HepG2 (cell line): ENCODE measurements around the gene NCOA3. TPM values are rescaled to one million over a fixed set of nuclear protein-coding genes. Genes with fewer than 3 reads are reported as not detected.

Experiments used
- ATAC-seq: fragments of 200-7000 bp; cut with Tn5 transposase; 3 replicates; pipeline ENCODE4 v1.9.1; 2020; ENCODE audit warnings: mild to moderate bottlenecking, moderate library complexity
- BruUV-seq: library from RNA; stranded (reverse); fragments of 400-500 nt; replicated peaks from 2 replicates; lab custom pipeline; 2021; lab: Mats Ljungman, UMichigan
- CTCF ChIA-PET: fragments of 300-600 bp; formaldehyde crosslinking; extraction: SDS; loops from one replicate; lab custom pipeline; 2021; ENCODE audit warnings: low total read pairs, inconsistent platforms, low intra/inter-chr PET ratio; lab: Yijun Ruan, JAX
- POLR2A ChIA-PET: fragments of 350-600 bp; sonication (Branson Sonifier 250); formaldehyde crosslinking; loops from one replicate; lab custom pipeline; 2020; ENCODE audit warnings: antibody characterized with exemption, inconsistent platforms; lab: Yijun Ruan, JAX
- DNase-seq: peaks from one replicate; pipeline ENCODE4 v3.0.0-alpha.2; 2015; ENCODE audit warnings: low spot score
- FAIRE-seq: peaks from 3 replicates; lab custom pipeline; 2011; peaks lifted over from hg19 to GRCh38; lab: Jason Lieb, UNC
- H2AFZ ChIP-seq: one replicate; pipeline ENCODE4 v1.6.1; 2011; ENCODE audit warnings: low read length, inconsistent platforms
- H3K27ac ChIP-seq: fragments of 300-600 bp; 3 replicates; pipeline ENCODE4 v1.8.0; 2011; ENCODE audit warnings: mixed run types, mild to moderate bottlenecking, mixed read lengths, low read length, inconsistent platforms; ENCODE audit not compliant: insufficient read depth; ENCODE audit errors: extremely low read length
- H3K27me3 ChIP-seq, 2 experiments: fragments of 200-600 bp in 1 of 2; 2 replicates in 1 of 2; 3 replicates in 1 of 2; pipeline versions ENCODE4 v1.6.0 to v1.8.0; 2011; ENCODE audit warnings: low read length in 2 of 2, mild to moderate bottlenecking in 2 of 2, moderate library complexity in 2 of 2, inconsistent platforms in 1 of 2; ENCODE audit not compliant: insufficient read depth in 2 of 2, control insufficient read depth in 1 of 2
- H3K36me3 ChIP-seq, 2 experiments: fragments of 200-600 bp in 1 of 2; replicated peaks in 1 of 2; 2 replicates in 1 of 2; 3 replicates in 1 of 2; pipeline versions ENCODE4 v1.5.1 to v1.8.0; 2011; ENCODE audit warnings: low read length in 2 of 2, inconsistent platforms in 1 of 2; ENCODE audit not compliant: insufficient read depth in 2 of 2, control insufficient read depth in 1 of 2
- H3K4me1 ChIP-seq: 2 replicates; pipeline ENCODE4 v1.5.1; 2012; ENCODE audit warnings: low read length, inconsistent platforms; ENCODE audit not compliant: insufficient read depth
- H3K4me2 ChIP-seq: 2 replicates; pipeline ENCODE4 v1.6.0; 2011; ENCODE audit warnings: low read depth, low read length, inconsistent platforms
- H3K4me3 ChIP-seq, 3 experiments: fragments of 200-600 bp in 1 of 3; sonication (generic), shearing (Covaris generic) in 1 of 3; replicated peaks in 1 of 3; 2 replicates each; pipeline ENCODE4 v1.5.1; 2011 to 2016; ENCODE audit warnings: low read length in 3 of 3, inconsistent platforms in 2 of 3, low read depth in 2 of 3, mild to moderate bottlenecking in 2 of 3, control low read depth in 1 of 3, mixed read lengths in 1 of 3; ENCODE audit not compliant: insufficient read depth in 1 of 3
- H3K79me2 ChIP-seq: one replicate; pipeline ENCODE4 v1.6.1; 2011; ENCODE audit warnings: low read length, inconsistent platforms; ENCODE audit not compliant: insufficient read depth
- H3K9ac ChIP-seq: 2 replicates; pipeline ENCODE4 v1.6.0; 2011; ENCODE audit warnings: mild to moderate bottlenecking, low read depth, low read length, inconsistent platforms; ENCODE audit not compliant: insufficient read depth
- H3K9me3 ChIP-seq: 2 replicates; pipeline ENCODE4 v1.5.1; 2012; ENCODE audit warnings: mild to moderate bottlenecking, low read length
- H4K20me1 ChIP-seq: 2 replicates; pipeline ENCODE4 v1.6.0; 2011; ENCODE audit warnings: inconsistent platforms, mild to moderate bottlenecking, low read length, moderate library complexity; ENCODE audit not compliant: insufficient read depth
- DRAP1 ChIP-seq: IDR thresholded peaks from 2 replicates; pipeline ENCODE4 v1.6.1; 2016; ENCODE audit warnings: missing genetic modification reagents, missing compliant biosample characterization
- HNF1A ChIP-seq, 2 experiments: sonication (generic) in 1 of 2; formaldehyde crosslinking in 1 of 2; IDR thresholded peaks; 2 replicates each; pipeline versions ENCODE4 v1.4.0 to v1.6.1; 2016 to 2020; ENCODE audit warnings: borderline replicate concordance in 1 of 2, low read depth in 1 of 2, mild to moderate bottlenecking in 1 of 2, missing genetic modification reagents in 1 of 2
- IKZF1 ChIP-seq: fragments of 450-650 bp; IDR thresholded peaks from 2 replicates; pipeline ENCODE4 v1.7.1; 2016
- THYN1 ChIP-seq: sonication (generic); formaldehyde crosslinking; IDR thresholded peaks from 2 replicates; pipeline ENCODE4 v1.8.1; 2023; ENCODE audit warnings: low read depth, mild to moderate bottlenecking, moderate library complexity, missing genetic modification reagents, borderline replicate concordance
- TOE1 ChIP-seq: sonication (generic); formaldehyde crosslinking; IDR thresholded peaks from 2 replicates; pipeline ENCODE4 v1.4.0; 2020; ENCODE audit warnings: mild to moderate bottlenecking, missing genetic modification reagents
- XBP1 ChIP-seq: sonication (generic); formaldehyde crosslinking; IDR thresholded peaks from 2 replicates; pipeline ENCODE4 v1.5.0; 2020; ENCODE audit warnings: missing genetic modification reagents
- ZMYM3 ChIP-seq: sonication (generic); formaldehyde crosslinking; IDR thresholded peaks from 2 replicates; pipeline ENCODE4 v1.5.1; 2020; ENCODE audit warnings: mild to moderate bottlenecking, missing genetic modification reagents
- ZNF629 ChIP-seq: sonication (generic); formaldehyde crosslinking; conservative IDR thresholded peaks from 2 replicates; pipeline ENCODE4 v1.5.0; 2020; ENCODE audit warnings: missing genetic modification reagents
- ZNF652 ChIP-seq: IDR thresholded peaks from 2 replicates; pipeline ENCODE4 v1.6.1; 2016; ENCODE audit warnings: low read depth, borderline replicate concordance
- WGBS: methylation state at CpG from one replicate; pipeline ENCODE4 v1.1.6; 2017; ENCODE audit warnings: low lambda C conversion rate; 5-methylcytosine and 5-hydroxymethylcytosine counted together
- in situ Hi-C: cut with HindIII; loops from 2 replicates; pipeline ENCODE4 v1.10.0; 2017; ENCODE audit warnings: low pct_unique_long_range_greater_than_20kb; ENCODE audit not compliant: extremely low pct_ligation_motif_present
- intact Hi-C: fragments of 100-400 bp; cut with micrococcal nuclease; formaldehyde crosslinking; loops from one replicate; pipeline ENCODE4 v1.10.0; 2022; ENCODE audit not compliant: unreplicated experiment
- polyA plus RNA-seq, 8 experiments: library from polyadenylated mRNA; depleted of rRNA in 3 of 8; stranded (reverse) in 7 of 8; unstranded in 1 of 8; fragments of >200 nt; fragmentation: Illumina TruSeq in 4 of 8; extraction: Trizol in 4 of 8; gene quantifications; 2 replicates each; pipeline versions ENCODE4 v1.2.1 to v1.2.3, GENCODE V29; 2011 to 2016; ENCODE audit warnings: low read depth in 4 of 8, missing spikeins in 1 of 8, mixed read lengths in 1 of 8; ENCODE audit not compliant: insufficient read depth in 1 of 8
- total RNA-seq, 5 experiments: library from RNA; depleted of rRNA; stranded (reverse); fragments of >200 nt; fragmentation: Illumina TruSeq; extraction: Trizol; gene quantifications; 2 replicates each; pipeline ENCODE4 v1.2.3, GENCODE V29; 2016; ENCODE audit warnings: low read depth in 1 of 5

NCOA3 gene
- total and polyA plus RNA-seq, 2 of the 13 experiments (the other 11 are each of a cell fraction or from before 2014, with no cell fraction given) = 35.0 to 56.8 TPM

DNA sequence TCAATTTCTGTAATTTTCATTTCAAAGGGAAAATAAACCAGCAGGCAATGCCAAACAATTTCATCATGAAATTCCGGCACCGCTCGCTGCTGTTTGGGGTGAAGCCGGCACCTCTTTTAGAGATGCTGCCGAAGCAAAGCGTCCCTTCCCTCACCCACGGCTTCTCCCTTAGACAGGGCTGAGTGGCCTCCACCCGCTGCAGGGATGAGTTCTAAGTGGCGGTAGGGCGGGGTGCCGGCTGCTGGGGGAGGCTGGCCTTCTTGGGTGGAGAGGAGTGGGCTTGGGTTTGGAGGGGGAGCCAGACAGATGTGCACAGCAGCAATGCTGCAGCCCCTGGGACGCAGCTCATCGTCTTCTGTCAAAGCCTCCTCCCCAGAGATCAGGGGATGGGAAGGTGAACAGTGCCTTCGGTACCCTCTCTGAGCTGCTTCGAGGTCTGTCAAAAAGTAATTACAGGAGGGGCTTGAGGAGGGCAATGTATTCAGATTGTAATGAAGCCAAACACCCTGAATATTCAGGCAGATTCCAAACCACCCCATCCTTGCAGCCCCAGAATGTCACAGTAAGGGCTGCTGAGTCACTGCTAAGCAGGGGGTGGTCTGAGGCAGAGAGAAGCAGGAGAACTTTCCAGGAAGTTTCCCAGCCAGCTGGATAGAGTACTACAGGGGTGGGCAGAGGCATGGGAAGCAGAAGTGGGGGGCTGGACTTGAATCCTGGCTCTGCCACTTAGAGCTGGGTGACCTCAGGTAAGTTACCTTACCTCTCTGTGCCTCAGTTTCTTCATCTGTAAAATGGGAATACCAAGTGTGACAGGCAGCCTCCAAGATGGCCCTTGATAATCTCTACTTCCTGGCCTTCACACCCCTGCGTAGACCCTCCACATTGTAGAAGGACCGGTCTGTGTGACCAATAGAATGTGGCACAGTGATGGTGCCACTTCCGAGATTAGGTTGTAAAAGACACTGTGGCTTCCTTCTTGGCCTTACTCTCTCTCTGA lies 187.0 kb downstream of the NCOA3 start:
- Histone ChIP-seq H3K27me3 (no peaks in the 10 kb centered on the region), H3K4me3 (no peak overlapping the region), H3K9me3 (no peaks in the 10 kb centered on the region), H2AFZ (no peak overlapping the region), H3K27ac (no peak overlapping the region), H4K20me1 (no peaks in the 10 kb centered on the region), H3K36me3 (no peaks in the 10 kb centered on the region; a peak in 1 of 5 replicates), H3K4me2 (no peak overlapping the region), H3K79me2 (no peaks in the 10 kb centered on the region), H3K9ac (no peak overlapping the region), H3K4me1 (peaks cover 14% of the 10 kb centered on the region)
- ChIA-PET CTCF (no interaction called here), POLR2A (no interaction called here)
- intact Hi-C loops = no loop called here
- no peak for TF ChIP-seq IKZF1
- TF ChIP-seq ZNF629 = peak; percentile 80
- TF ChIP-seq ZMYM3 (CRISPR knock-in tag) = 0 out of 2 replicates have a peak, but pooled peaks have one; percentile 20
- no peak for TF ChIP-seq TOE1
- no peak for TF ChIP-seq ZNF652
- no peak for TF ChIP-seq XBP1 (CRISPR knock-in tag)
- no peak for TF ChIP-seq DRAP1 (CRISPR knock-in tag)
- no peak for TF ChIP-seq THYN1 (CRISPR knock-in tag)
- no peak for TF ChIP-seq HNF1A (IDR thresholded peaks at IDR 0.05; ENCODE audit: low read depth)
- TF ChIP-seq HNF1A (CRISPR knock-in tag; IDR thresholded peaks at IDR 0.05; ENCODE audit: borderline replicate concordance) = no peak
- DNase-seq = no peak
- ATAC-seq = no peak
- in situ Hi-C loops = no loop called here
- WGBS = 87% methylated on average over 17 of the region's 18 CpGs
- FAIRE-seq = no peak
- BruUV-seq = no TSS peak
